H9 (cell line): ENCODE measurements around the gene SKAP1. TPM values are rescaled to one million over a fixed set of nuclear protein-coding genes. Genes with fewer than 3 reads are reported as not detected.

Source experiments
- DNase-seq: peaks from one replicate; pipeline ENCODE4 v3.0.0-alpha.2; 2017
- H2AFZ ChIP-seq: one replicate; pipeline ENCODE4 v1.6.1; 2013; ENCODE audit warnings: mild to moderate bottlenecking, low read length, control low read depth, moderate library complexity
- H2AK5ac ChIP-seq: 2 replicates; pipeline ENCODE4 v1.6.1; 2013; ENCODE audit warnings: low read length, control low read depth, mixed read lengths; ENCODE audit not compliant: insufficient read length
- H2BK120ac ChIP-seq: one replicate; pipeline ENCODE4 v1.6.1; 2013; ENCODE audit warnings: low read depth, mild to moderate bottlenecking, low read length, control low read depth, inconsistent platforms; ENCODE audit not compliant: poor library complexity, severe bottlenecking
- H2BK12ac ChIP-seq: 2 replicates; pipeline ENCODE4 v1.6.1; 2013; ENCODE audit warnings: low read length, control low read depth, mixed read lengths, low read depth; ENCODE audit not compliant: insufficient read length
- H2BK15ac ChIP-seq: 2 replicates; pipeline ENCODE4 v1.6.1; 2013; ENCODE audit warnings: low read depth, low read length, control low read depth
- H2BK20ac ChIP-seq: one replicate; pipeline ENCODE4 v1.6.1; 2013; ENCODE audit warnings: low read depth, mild to moderate bottlenecking, low read length, control low read depth, inconsistent platforms; ENCODE audit not compliant: poor library complexity, severe bottlenecking
- H2BK5ac ChIP-seq: 2 replicates; pipeline ENCODE4 v1.6.1; 2013; ENCODE audit warnings: low read length, control low read depth, mixed read lengths; ENCODE audit not compliant: insufficient read length
- H3K14ac ChIP-seq: 2 replicates; pipeline ENCODE4 v1.6.1; 2013; ENCODE audit warnings: low read length, control low read depth; ENCODE audit not compliant: insufficient read depth
- H3K18ac ChIP-seq: 2 replicates; pipeline ENCODE4 v1.6.1; 2013; ENCODE audit warnings: low read depth, mild to moderate bottlenecking, mixed read lengths, low read length, control low read depth; ENCODE audit not compliant: insufficient read length
- H3K23ac ChIP-seq: 2 replicates; pipeline ENCODE4 v1.6.1; 2013; ENCODE audit warnings: low read length, control low read depth, mixed read lengths, low read depth; ENCODE audit not compliant: insufficient read length
- H3K23me2 ChIP-seq: 2 replicates; pipeline ENCODE4 v1.6.1; 2013; ENCODE audit warnings: low read depth, mild to moderate bottlenecking, mixed read lengths, low read length, control low read depth; ENCODE audit not compliant: insufficient read length, poor library complexity, severe bottlenecking
- H3K27ac ChIP-seq: 2 replicates; pipeline ENCODE4 v1.5.1; 2013; ENCODE audit warnings: low read length, control low read depth, mixed read lengths, low read depth; ENCODE audit not compliant: insufficient read length
- H3K27me3 ChIP-seq: 2 replicates; pipeline ENCODE4 v1.6.1; 2013; ENCODE audit warnings: low read length, control low read depth, inconsistent platforms; ENCODE audit not compliant: insufficient read depth
- H3K4ac ChIP-seq: 2 replicates; pipeline ENCODE4 v1.6.1; 2013; ENCODE audit warnings: low read depth, mild to moderate bottlenecking, control low read depth, inconsistent platforms, low read length, moderate library complexity
- H3K4me1 ChIP-seq: 2 replicates; pipeline ENCODE4 v1.6.1; 2013; ENCODE audit warnings: low read length, control low read depth, inconsistent platforms; ENCODE audit not compliant: insufficient read depth
- H3K4me2 ChIP-seq: 2 replicates; pipeline ENCODE4 v1.6.1; 2013; ENCODE audit warnings: low read length, control low read depth, mixed read lengths; ENCODE audit not compliant: insufficient read length, insufficient read depth
- H3K56ac ChIP-seq: 2 replicates; pipeline ENCODE4 v1.6.1; 2013; ENCODE audit warnings: low read depth, mild to moderate bottlenecking, mixed read lengths, low read length, control low read depth; ENCODE audit not compliant: insufficient read length
- H3K79me1 ChIP-seq: 2 replicates; pipeline ENCODE4 v1.6.1; 2013; ENCODE audit warnings: low read depth, mild to moderate bottlenecking, moderate library complexity, low read length, control low read depth, inconsistent platforms; ENCODE audit not compliant: insufficient read depth, poor library complexity, severe bottlenecking
- H3K79me2 ChIP-seq: 2 replicates; pipeline ENCODE4 v1.6.1; 2013; ENCODE audit warnings: low read length, control low read depth, inconsistent platforms; ENCODE audit not compliant: insufficient read depth
- H3K9ac ChIP-seq: 2 replicates; pipeline ENCODE4 v1.6.1; 2013; ENCODE audit warnings: low read length, control low read depth, mixed read lengths; ENCODE audit not compliant: insufficient read length; ENCODE audit errors: extremely low read depth
- H3K9me3 ChIP-seq: one replicate; pipeline ENCODE4 v1.6.1; 2013; ENCODE audit warnings: low read depth, low read length, inconsistent platforms; ENCODE audit not compliant: control insufficient read depth
- H3T11ph ChIP-seq: one replicate; pipeline ENCODE4 v1.6.1; 2013; ENCODE audit warnings: mild to moderate bottlenecking, low read length, control low read depth, inconsistent platforms
- H4K20me1 ChIP-seq: one replicate; pipeline ENCODE4 v1.6.1; 2013; ENCODE audit not compliant: control insufficient read depth, insufficient read length, insufficient read depth
- H4K5ac ChIP-seq: 2 replicates; pipeline ENCODE4 v1.6.1; 2013; ENCODE audit warnings: low read depth, mild to moderate bottlenecking, mixed read lengths, low read length, control low read depth; ENCODE audit not compliant: insufficient read length
- H4K8ac ChIP-seq: replicated peaks from 2 replicates; pipeline ENCODE4 v1.6.1; 2013; ENCODE audit warnings: low read length, control low read depth, mixed read lengths, low read depth; ENCODE audit not compliant: insufficient read length
- H4K91ac ChIP-seq: 2 replicates; pipeline ENCODE4 v1.6.1; 2013; ENCODE audit warnings: low read depth, mild to moderate bottlenecking, moderate library complexity, mixed read lengths, low read length, control low read depth; ENCODE audit not compliant: insufficient read length
- H3K27ac Mint-ChIP-seq, 3 experiments: 2 replicates in 2 of 3; 3 replicates in 1 of 3; pipeline ENCODE4 v1.8.0; 2020 to 2021; ENCODE audit warnings: mixed read lengths in 3 of 3, mild to moderate bottlenecking in 1 of 3, moderate library complexity in 1 of 3
- H3K27me3 Mint-ChIP-seq: 2 replicates; pipeline ENCODE4 v1.8.0; 2021; ENCODE audit warnings: low read depth, mild to moderate bottlenecking, moderate library complexity, mixed read lengths
- H3K36me3 Mint-ChIP-seq, 3 experiments: 2 replicates in 2 of 3; 3 replicates in 1 of 3; pipeline ENCODE4 v1.8.0; 2020 to 2021; ENCODE audit warnings: low read depth in 3 of 3, mixed read lengths in 3 of 3; ENCODE audit not compliant: insufficient read depth in 1 of 3
- H3K4me1 Mint-ChIP-seq, 2 experiments: 2 replicates each; pipeline ENCODE4 v1.8.0; 2020; ENCODE audit warnings: mixed read lengths in 2 of 2
- H3K4me3 Mint-ChIP-seq, 2 experiments: 2 replicates in 1 of 2; 3 replicates in 1 of 2; pipeline ENCODE4 v1.8.0; 2020 to 2021; ENCODE audit warnings: mild to moderate bottlenecking in 2 of 2, mixed read lengths in 2 of 2, moderate library complexity in 1 of 2
- H3K9me3 Mint-ChIP-seq, 2 experiments: 2 replicates in 1 of 2; 3 replicates in 1 of 2; pipeline ENCODE4 v1.8.0; 2020; ENCODE audit warnings: mild to moderate bottlenecking in 2 of 2, mixed read lengths in 2 of 2, moderate library complexity in 1 of 2
- WGBS: extraction: QIAGEN DNeasy Blood & Tissue Kit; methylation state at CpG from one replicate; pipeline ENCODE4 v1.1.7; 2013; ENCODE audit warnings: missing lambda C conversion rate, low lambda C conversion rate, mixed read lengths; ENCODE audit not compliant: insufficient read length; ENCODE audit errors: extremely low coverage; 5-methylcytosine and 5-hydroxymethylcytosine counted together
- total RNA-seq: library from RNA; stranded (reverse); gene quantifications from 2 replicates; pipeline ENCODE4 v1.2.1, GENCODE V29; 2021
- TF ChIP-seq, protein P1 (sequence below): fragments of 200-600 bp; sonication (generic); conservative IDR thresholded peaks from 3 replicates; pipeline ENCODE4 v1.8.0; 2021; ENCODE audit warnings: antibody characterized with exemption, mild to moderate bottlenecking

SKAP1 gene
- total RNA-seq, 1 experiment from 2014 or later: not detected

- no peak overlapping the region for H2BK5ac ChIP-seq
- Mint-ChIP-seq H3K4me1 (peaks cover 15% of the 10 kb centered on the region in 2 experiments), H3K36me3 (no peaks in the 10 kb centered on the region; a peak in 2 of 7 replicates), H3K27me3 (peaks cover 95% of the 10 kb centered on the region), H3K4me3 (no peak overlapping the region), H3K27ac (no peak overlapping the region), H3K9me3 (peaks cover 3 to 4% of the 10 kb centered on the region in 2 experiments; a peak in 2 of 5 replicates)
- H2BK15ac ChIP-seq: no peak overlapping the region
- H2BK120ac ChIP-seq: no peak overlapping the region
- H2AK5ac ChIP-seq: no peak overlapping the region
- H3K14ac ChIP-seq: no peak overlapping the region
- H3K18ac ChIP-seq: no peak overlapping the region
- no peak overlapping the region for H4K91ac ChIP-seq
- H3K27ac ChIP-seq: no peak overlapping the region
- H3K27me3 ChIP-seq: peaks cover 3% of the 10 kb centered on the region; the same call in 1 of the 2 replicates
- no peak overlapping the region for H4K5ac ChIP-seq
- H3K4ac ChIP-seq: no peak overlapping the region
- no peaks in the 10 kb centered on the region for H3K79me2 ChIP-seq
- no peak overlapping the region for H3K4me2 ChIP-seq
- H3K9ac ChIP-seq: no peak overlapping the region
- no peaks in the 10 kb centered on the region for H4K20me1 ChIP-seq
- no peak overlapping the region for H3T11ph ChIP-seq
- H3K23me2 ChIP-seq: peaks cover 5% of the 10 kb centered on the region
- H2AFZ ChIP-seq: no peak overlapping the region
- no peaks in the 10 kb centered on the region for H3K79me1 ChIP-seq
- H3K4me1 ChIP-seq: 0 out of 2 replicates have a peak, but pooled peaks cover 3% of the 10 kb centered on the region
- no peak overlapping the region for H3K23ac ChIP-seq
- no peak for DNase-seq
- no peak overlapping the region for H4K8ac ChIP-seq
- no CpG with 5 or more reads among the region's 3 CpGs for WGBS
- H2BK20ac ChIP-seq: no peak overlapping the region
- TF ChIP-seq, protein P1, sequence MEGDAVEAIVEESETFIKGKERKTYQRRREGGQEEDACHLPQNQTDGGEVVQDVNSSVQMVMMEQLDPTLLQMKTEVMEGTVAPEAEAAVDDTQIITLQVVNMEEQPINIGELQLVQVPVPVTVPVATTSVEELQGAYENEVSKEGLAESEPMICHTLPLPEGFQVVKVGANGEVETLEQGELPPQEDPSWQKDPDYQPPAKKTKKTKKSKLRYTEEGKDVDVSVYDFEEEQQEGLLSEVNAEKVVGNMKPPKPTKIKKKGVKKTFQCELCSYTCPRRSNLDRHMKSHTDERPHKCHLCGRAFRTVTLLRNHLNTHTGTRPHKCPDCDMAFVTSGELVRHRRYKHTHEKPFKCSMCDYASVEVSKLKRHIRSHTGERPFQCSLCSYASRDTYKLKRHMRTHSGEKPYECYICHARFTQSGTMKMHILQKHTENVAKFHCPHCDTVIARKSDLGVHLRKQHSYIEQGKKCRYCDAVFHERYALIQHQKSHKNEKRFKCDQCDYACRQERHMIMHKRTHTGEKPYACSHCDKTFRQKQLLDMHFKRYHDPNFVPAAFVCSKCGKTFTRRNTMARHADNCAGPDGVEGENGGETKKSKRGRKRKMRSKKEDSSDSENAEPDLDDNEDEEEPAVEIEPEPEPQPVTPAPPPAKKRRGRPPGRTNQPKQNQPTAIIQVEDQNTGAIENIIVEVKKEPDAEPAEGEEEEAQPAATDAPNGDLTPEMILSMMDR: no peak
- H3K9me3 ChIP-seq: no peaks in the 10 kb centered on the region
- H3K56ac ChIP-seq: no peak overlapping the region
- H2BK12ac ChIP-seq: no peak overlapping the region
These were observed 30.0 kb upstream of the SKAP1 start for GRCh38 chr17:48460052-48460451.
